ENCODE measurements around the gene COPS7A.

- TF ChIP-seq CTCF (conservative IDR thresholded peaks at IDR 0.05; ENCODE audit: low read length) (no peak), EZH2phosphoT487 (IDR thresholded peaks at IDR 0.05; ENCODE audit: borderline replicate concordance, low read depth, low read length) (no peak)
Observed at GRCh38 chr12:6768990-6769389, 45.1 kb downstream of the COPS7A start.
